ENCODE measurements around the gene PRKCH. TPM values are rescaled to one million over a fixed set of nuclear protein-coding genes. Genes with fewer than 3 reads are reported as not detected.

Gene PRKCH
- total RNA-seq, 1 experiment from 2014 or later, result 10.3 TPM

GRCh38 chr14:61438497-61438859 is 117.1 kb downstream of the PRKCH start:
- Mint-ChIP-seq H3K4me1 (peaks cover 25% of the 10 kb centered on the region), H3K9me3 (no peaks in the 10 kb centered on the region), H3K36me3 (no peaks in the 10 kb centered on the region), H3K27me3 (ENCODE audit: low read depth) (no peaks in the 10 kb centered on the region), H3K4me3 (peak overlapping the region; percentile 43; the same call in 1 of the 2 replicates), H3K27ac (peak overlapping the region; percentile 60; the same call in 1 of the 2 replicates)
- POLR2A ChIA-PET, result no interaction called here
- no peak for ATAC-seq
- DNase-seq (ENCODE audit: low spot score), result no peak
- TF ChIP-seq SMAD4 (CRISPR knock-in tag; IDR thresholded peaks at IDR 0.05) (no peak), ZNF317 (CRISPR knock-in tag; IDR thresholded peaks at IDR 0.05; ENCODE audit: borderline replicate concordance, low read depth) (no peak), NFE2L1 (CRISPR knock-in tag; IDR thresholded peaks at IDR 0.05) (no peak), ZBTB21 (CRISPR knock-in tag; IDR thresholded peaks at IDR 0.05; ENCODE audit: borderline replicate concordance) (no peak), FOXK1 (CRISPR knock-in tag; IDR thresholded peaks at IDR 0.05) (no peak), ETV6 (CRISPR knock-in tag; IDR thresholded peaks at IDR 0.05) (no peak), SMAD3 (CRISPR knock-in tag; IDR thresholded peaks at IDR 0.05; ENCODE audit: borderline replicate concordance) (no peak), ARID4B (CRISPR knock-in tag; IDR thresholded peaks at IDR 0.05; ENCODE audit: borderline replicate concordance) (no peak), FOXJ3 (CRISPR knock-in tag; IDR thresholded peaks at IDR 0.05; ENCODE audit: borderline replicate concordance) (no peak), TCF7 (CRISPR knock-in tag; IDR thresholded peaks at IDR 0.05; ENCODE audit: low read depth) (no peak), ZNF532 (CRISPR knock-in tag; IDR thresholded peaks at IDR 0.05; ENCODE audit: borderline replicate concordance) (no peak), STAT6 (CRISPR knock-in tag; conservative IDR thresholded peaks at IDR 0.05; ENCODE audit: low read depth) (no peak), RORB (CRISPR knock-in tag; IDR thresholded peaks at IDR 0.05) (no peak), ZNF281 (CRISPR knock-in tag; IDR thresholded peaks at IDR 0.05) (no peak)
- CTCF ChIA-PET, result interaction anchor here (0.9 to 2.2 kb wide), 5 partner anchors 10 to 117 kb away, joined by 3 to 15 read pairs (median 3); no protein-coding TSS in a partner anchor

Data from WTC11 (cell line).